Subcutaneous abdominal adipose tissue (tissue), 5 donors: Measurements from ENCODE around the gene CAPN5.

ENCODE experiments used
- H3K27ac ChIP-seq: one replicate; pipeline ENCODE4 v1.7.0; 2013; ENCODE audit warnings: low read depth, mild to moderate bottlenecking, inconsistent platforms, low read length, moderate library complexity
- H3K27me3 ChIP-seq, 5 donors: one replicate each; pipeline ENCODE4 v1.7.0; 2013; ENCODE audit warnings: low read length in 5 of 5, inconsistent platforms in 1 of 5; ENCODE audit not compliant: control insufficient read depth in 5 of 5, insufficient read depth in 4 of 5
- H3K36me3 ChIP-seq, 5 donors: one replicate each; pipeline ENCODE4 v1.7.0; 2013; ENCODE audit warnings: low read length in 5 of 5; ENCODE audit not compliant: control insufficient read depth in 5 of 5, insufficient read depth in 5 of 5
- H3K4me1 ChIP-seq, 5 donors: one replicate each; pipeline ENCODE4 v1.7.0; 2013; ENCODE audit warnings: low read length in 5 of 5, mild to moderate bottlenecking in 3 of 5, moderate library complexity in 1 of 5; ENCODE audit not compliant: control insufficient read depth in 5 of 5, insufficient read depth in 5 of 5
- H3K4me3 ChIP-seq, 5 donors: one replicate each; pipeline ENCODE4 v1.7.0; 2013; ENCODE audit warnings: low read length in 5 of 5, low read depth in 1 of 5
- H3K9ac ChIP-seq, 5 donors: one replicate each; pipeline ENCODE4 v1.7.0; 2013; ENCODE audit warnings: low read length in 5 of 5, mild to moderate bottlenecking in 4 of 5, moderate library complexity in 3 of 5
- H3K9me3 ChIP-seq, 5 donors: one replicate each; pipeline ENCODE4 v1.7.0; 2013; ENCODE audit warnings: low read length in 5 of 5; ENCODE audit not compliant: control insufficient read depth in 5 of 5
- donor health status: healthy.
- donor health status: healthy.
- donor health status: healthy.
- donor health status: healthy.
- donor health status: healthy.

CAPN5 gene

DNA sequence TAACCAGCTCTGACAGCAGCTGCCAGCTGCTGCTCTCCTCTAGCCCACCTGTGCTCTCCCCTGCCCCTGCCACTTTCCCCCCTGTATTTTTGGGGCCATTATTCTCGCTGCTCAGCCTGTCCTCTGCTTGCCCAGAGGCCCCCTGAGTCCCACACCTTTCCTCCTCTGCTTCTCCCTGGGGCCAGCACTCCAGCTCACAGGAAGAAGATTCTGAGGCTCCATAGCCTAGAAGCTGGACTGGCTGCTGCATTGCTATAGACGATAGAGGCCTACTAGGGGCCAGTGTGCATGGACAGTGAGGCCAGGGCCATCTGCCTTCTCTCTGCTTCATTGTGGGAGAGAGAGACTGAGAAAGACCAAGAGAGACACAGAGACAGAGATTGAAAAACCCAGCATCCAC lies 36.5 kb downstream of the CAPN5 start:
- Histone ChIP-seq H3K4me3 (no peak overlapping the region), H3K9ac (no peak overlapping the region), H3K27me3 (no peaks in the 10 kb centered on the region), H3K36me3 (peaks cover 0 to 10% (median 0%) of the 10 kb centered on the region in 5 donors), H3K9me3 (no peaks in the 10 kb centered on the region), H3K4me1 (peaks cover 0 to 7% (median 0%) of the 10 kb centered on the region in 5 donors), H3K27ac (no peak overlapping the region)

DNA sequence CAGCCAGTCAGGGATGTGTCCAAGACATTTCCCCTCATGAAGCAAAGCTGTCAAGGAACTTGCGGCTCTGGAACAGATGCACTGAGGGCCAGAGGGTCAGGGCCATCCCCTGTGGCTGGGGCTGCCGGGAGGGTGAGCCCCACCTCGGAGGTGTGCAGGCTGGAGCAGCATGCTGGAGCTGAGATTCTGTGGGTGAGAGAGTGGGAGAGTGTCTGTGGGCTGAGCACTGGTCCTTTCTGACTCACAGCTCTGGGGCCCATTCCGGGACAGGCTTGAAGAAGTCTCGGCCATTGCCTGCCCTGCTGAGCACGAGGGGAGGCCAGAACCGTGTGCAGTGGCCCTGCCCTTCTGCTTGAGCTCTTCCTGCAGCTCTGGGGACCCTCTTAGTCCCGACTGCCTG lies 38.0 kb downstream of the CAPN5 start:
- Histone ChIP-seq H3K36me3 (peaks cover 0 to 10% (median 0%) of the 10 kb centered on the region in 5 donors), H3K27me3 (no peaks in the 10 kb centered on the region)

GRCh38 chr11:77106321-77106720 lies 39.5 kb downstream of the CAPN5 start:
- Histone ChIP-seq H3K27me3 (no peaks in the 10 kb centered on the region), H3K9me3 (no peaks in the 10 kb centered on the region), H3K27ac (no peak overlapping the region), H3K4me3 (no peak overlapping the region), H3K4me1 (peaks cover 0 to 12% (median 3%) of the 10 kb centered on the region in 5 donors), H3K9ac (no peak overlapping the region), H3K36me3 (peaks cover 0 to 10% (median 0%) of the 10 kb centered on the region in 5 donors)

More for the DNA sequence above, 38.0 kb downstream of the CAPN5 start:
- H3K4me3 ChIP-seq: no peak overlapping the region
- H3K27ac ChIP-seq: no peak overlapping the region
- H3K9me3 ChIP-seq: no peaks in the 10 kb centered on the region
- no peak overlapping the region for H3K9ac ChIP-seq
- peaks cover 0 to 11% (median 3%) of the 10 kb centered on the region in 5 donors for H3K4me1 ChIP-seq

GRCh38 chr11:77106759-77107158 lies 40.0 kb downstream of the CAPN5 start:
- Histone ChIP-seq H3K9me3 (no peaks in the 10 kb centered on the region), H3K4me1 (peaks cover 0 to 12% (median 3%) of the 10 kb centered on the region in 5 donors), H3K9ac (no peak overlapping the region), H3K27ac (no peak overlapping the region), H3K27me3 (no peaks in the 10 kb centered on the region), H3K4me3 (no peak overlapping the region), H3K36me3 (peaks cover 0 to 10% (median 0%) of the 10 kb centered on the region in 5 donors)

DNA sequence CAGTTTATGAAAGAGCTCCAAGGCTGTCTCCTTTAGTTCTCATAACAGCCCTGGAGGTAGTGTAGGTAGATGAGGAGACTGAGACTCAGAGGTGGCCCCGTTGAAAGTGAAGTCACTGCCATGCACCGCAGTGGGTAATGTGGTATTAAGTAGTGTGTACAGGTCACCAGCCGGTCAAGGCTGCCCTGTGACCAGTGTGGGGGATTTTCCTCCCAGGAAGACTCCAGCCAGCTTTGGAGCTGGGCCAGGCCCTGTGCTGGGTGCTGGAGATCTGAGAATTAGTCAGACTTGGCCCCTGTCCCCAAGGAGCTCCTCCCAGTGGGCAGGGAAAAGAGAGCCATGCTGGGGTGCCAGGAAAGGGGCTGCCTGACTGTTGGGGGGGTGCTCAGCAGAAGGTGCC lies 41.2 kb downstream of the CAPN5 start:
- Histone ChIP-seq H3K27me3 (no peaks in the 10 kb centered on the region), H3K4me1 (peaks cover 0 to 12% (median 3%) of the 10 kb centered on the region in 5 donors), H3K36me3 (peaks cover 0 to 6% (median 0%) of the 10 kb centered on the region in 5 donors), H3K4me3 (no peak overlapping the region), H3K9me3 (no peaks in the 10 kb centered on the region), H3K9ac (no peak overlapping the region), H3K27ac (no peak overlapping the region)

DNA sequence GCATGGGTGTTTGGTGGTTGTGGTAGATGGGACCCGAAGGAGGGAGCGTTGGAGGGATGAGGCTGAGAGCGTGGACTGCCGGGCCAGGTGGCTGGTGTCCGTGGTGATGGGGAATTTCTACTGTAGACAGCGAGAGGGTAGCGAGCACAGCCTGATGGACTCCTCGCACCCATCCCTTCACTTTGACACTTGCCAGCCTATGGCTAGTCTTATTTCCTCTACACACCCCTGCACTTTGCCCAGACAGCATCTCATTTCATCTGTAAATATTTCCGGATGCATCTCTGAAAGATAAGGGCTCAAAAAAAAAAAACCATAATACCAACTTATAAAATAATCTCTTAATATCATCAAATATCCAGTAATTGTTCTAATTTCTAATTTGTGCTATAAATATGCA lies 41.7 kb downstream of the CAPN5 start:
- Histone ChIP-seq H3K4me1 (peaks cover 0 to 12% (median 3%) of the 10 kb centered on the region in 5 donors), H3K4me3 (no peak overlapping the region), H3K36me3 (peaks cover 0 to 2% (median 0%) of the 10 kb centered on the region in 5 donors), H3K9ac (no peak overlapping the region), H3K27ac (no peak overlapping the region), H3K9me3 (no peaks in the 10 kb centered on the region), H3K27me3 (no peaks in the 10 kb centered on the region)

- no peak overlapping the region for H3K27ac ChIP-seq
These were observed 42.7 kb downstream of the CAPN5 start for GRCh38 chr11:77109236-77110019.

DNA sequence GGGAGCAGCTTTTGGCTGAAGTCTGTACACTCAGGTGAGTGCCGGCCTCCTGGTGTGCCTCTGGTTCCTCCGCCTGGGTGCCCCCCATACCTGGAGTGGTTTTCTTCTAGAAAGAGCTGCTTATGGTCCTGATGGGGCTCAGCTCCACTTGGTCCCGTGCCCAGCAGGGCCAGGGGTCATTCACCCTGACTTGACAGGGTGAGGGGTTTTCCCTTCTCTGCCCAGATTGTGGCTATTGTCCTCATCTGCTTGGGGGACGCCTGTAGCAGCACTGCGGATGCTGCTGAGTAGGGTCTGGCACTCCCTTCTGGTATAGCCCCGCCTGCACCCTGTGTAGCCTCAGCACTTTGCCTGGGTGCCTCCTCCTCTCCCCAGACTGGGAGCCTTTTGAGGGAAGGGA lies 44.1 kb downstream of the CAPN5 start:
- H3K9me3 ChIP-seq: no peaks in the 10 kb centered on the region
- H3K4me3 ChIP-seq: no peak overlapping the region
- peaks cover 0 to 12% (median 3%) of the 10 kb centered on the region in 5 donors for H3K4me1 ChIP-seq
- no peak overlapping the region for H3K9ac ChIP-seq
- H3K27ac ChIP-seq: no peak overlapping the region
- H3K27me3 ChIP-seq: no peaks in the 10 kb centered on the region
- H3K36me3 ChIP-seq: peaks cover 0 to 4% (median 0%) of the 10 kb centered on the region in 5 donors

More at GRCh38 chr11:77109236-77110019, 42.7 kb downstream of the CAPN5 start:
- H3K9me3 ChIP-seq: no peaks in the 10 kb centered on the region
- peaks cover 0 to 4% (median 0%) of the 10 kb centered on the region in 5 donors for H3K36me3 ChIP-seq
- no peak overlapping the region for H3K9ac ChIP-seq
- H3K4me3 ChIP-seq: no peak overlapping the region
- H3K27me3 ChIP-seq: no peaks in the 10 kb centered on the region
- H3K4me1 ChIP-seq: peaks cover 0 to 12% (median 3%) of the 10 kb centered on the region in 5 donors

DNA sequence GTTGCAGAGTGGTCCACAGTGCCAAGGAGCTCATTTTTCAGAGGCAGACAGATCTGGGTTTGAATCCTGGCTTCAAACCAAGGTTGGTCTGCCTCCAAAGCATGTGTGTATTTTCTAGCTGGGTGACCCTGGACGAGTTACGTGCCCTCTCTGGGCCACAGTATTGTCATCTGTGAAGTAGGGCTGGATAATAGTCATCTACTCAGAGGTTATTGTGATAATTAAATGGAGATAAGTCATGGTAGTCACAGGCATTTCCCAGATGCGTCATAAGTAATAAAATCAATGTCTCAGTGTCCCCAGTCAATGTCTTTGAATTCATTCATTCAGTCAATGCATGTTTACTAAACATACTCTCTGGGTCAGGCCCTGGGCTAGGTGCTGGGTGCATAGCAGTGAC lies 44.5 kb downstream of the CAPN5 start:
- H3K27ac ChIP-seq: no peak overlapping the region
- H3K9me3 ChIP-seq: no peaks in the 10 kb centered on the region
- H3K9ac ChIP-seq: no peak overlapping the region
- peaks cover 0 to 4% (median 0%) of the 10 kb centered on the region in 5 donors for H3K36me3 ChIP-seq
- no peak overlapping the region for H3K4me3 ChIP-seq
- H3K4me1 ChIP-seq: peaks cover 0 to 12% (median 3%) of the 10 kb centered on the region in 5 donors
- no peaks in the 10 kb centered on the region for H3K27me3 ChIP-seq

DNA sequence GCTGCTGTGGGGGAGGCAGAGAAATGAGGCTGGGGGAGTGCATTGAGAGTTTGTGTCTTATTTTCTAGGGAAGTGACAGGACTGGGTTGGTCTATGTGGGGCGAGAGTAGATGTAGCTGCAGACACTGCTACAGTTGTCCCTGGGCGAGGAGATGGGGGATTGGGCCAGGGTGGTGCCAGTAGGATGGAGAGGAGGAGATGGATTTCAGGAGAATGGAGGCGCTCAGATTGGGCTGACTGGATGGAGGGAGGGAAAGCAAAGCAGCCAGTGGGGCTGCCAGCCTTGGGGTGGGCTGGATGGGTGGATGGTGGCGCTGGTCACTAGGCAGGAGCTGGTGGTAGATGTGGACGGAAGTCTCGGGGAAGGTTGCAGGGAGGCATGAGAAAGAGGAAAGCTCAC lies 45.2 kb downstream of the CAPN5 start:
- H3K4me3 ChIP-seq: no peak overlapping the region
- no peaks in the 10 kb centered on the region for H3K27me3 ChIP-seq
- no peak overlapping the region for H3K27ac ChIP-seq
- H3K4me1 ChIP-seq: peaks cover 0 to 12% (median 3%) of the 10 kb centered on the region in 5 donors
- no peak overlapping the region for H3K9ac ChIP-seq
- peaks cover 0 to 4% (median 0%) of the 10 kb centered on the region in 5 donors for H3K36me3 ChIP-seq
- no peaks in the 10 kb centered on the region for H3K9me3 ChIP-seq
